Measurements from ENCODE around the gene CDH13.

DNA sequence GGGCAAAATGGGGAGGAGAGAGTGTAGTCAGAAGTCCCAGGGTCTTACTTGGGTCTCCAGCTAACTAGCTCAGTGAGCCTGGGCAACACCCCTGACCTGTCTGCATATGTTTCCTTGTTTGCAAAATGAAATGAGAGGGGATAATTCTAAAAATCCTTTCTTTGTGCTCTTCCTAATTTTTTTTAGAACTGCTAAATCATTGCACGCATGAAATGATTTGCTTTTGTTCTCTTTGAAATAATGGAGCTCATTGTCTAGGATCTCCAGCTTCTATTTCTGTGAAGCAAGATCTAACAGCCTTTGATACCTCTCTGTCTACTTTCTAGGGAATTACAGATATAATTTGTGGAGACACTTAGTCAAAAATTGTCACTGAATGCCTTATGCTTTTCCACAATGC lies 181.3 kb downstream of the CDH13 start:
- TF ChIP-seq, protein P1, sequence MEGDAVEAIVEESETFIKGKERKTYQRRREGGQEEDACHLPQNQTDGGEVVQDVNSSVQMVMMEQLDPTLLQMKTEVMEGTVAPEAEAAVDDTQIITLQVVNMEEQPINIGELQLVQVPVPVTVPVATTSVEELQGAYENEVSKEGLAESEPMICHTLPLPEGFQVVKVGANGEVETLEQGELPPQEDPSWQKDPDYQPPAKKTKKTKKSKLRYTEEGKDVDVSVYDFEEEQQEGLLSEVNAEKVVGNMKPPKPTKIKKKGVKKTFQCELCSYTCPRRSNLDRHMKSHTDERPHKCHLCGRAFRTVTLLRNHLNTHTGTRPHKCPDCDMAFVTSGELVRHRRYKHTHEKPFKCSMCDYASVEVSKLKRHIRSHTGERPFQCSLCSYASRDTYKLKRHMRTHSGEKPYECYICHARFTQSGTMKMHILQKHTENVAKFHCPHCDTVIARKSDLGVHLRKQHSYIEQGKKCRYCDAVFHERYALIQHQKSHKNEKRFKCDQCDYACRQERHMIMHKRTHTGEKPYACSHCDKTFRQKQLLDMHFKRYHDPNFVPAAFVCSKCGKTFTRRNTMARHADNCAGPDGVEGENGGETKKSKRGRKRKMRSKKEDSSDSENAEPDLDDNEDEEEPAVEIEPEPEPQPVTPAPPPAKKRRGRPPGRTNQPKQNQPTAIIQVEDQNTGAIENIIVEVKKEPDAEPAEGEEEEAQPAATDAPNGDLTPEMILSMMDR (conservative IDR thresholded peaks at IDR 0.05; ENCODE audit: low read depth, low read length), result no peak
- TF ChIP-seq EZH2 (IDR thresholded peaks at IDR 0.05; ENCODE audit: borderline replicate concordance, low read depth, low read length, poor library complexity, severe bottlenecking), result no peak

Data from A673 (cell line).